GM18909 (cell line): ENCODE data around the gene FNIP1.
A peak's percentile ranks its signal among the peaks of the same experiment; 100 is the strongest.
"Not testable (repeated sequence)": the region's sequence is repeated elsewhere in the genome, so short reads cannot be mapped to it uniquely, and the experiment has no call there.

Source experiments
- ATAC-seq: cut with Tn5 transposase; IDR thresholded peaks from one replicate; pipeline ENCODE4 v1.9.1; 2021; ENCODE audit warnings: mild to moderate bottlenecking; ENCODE audit not compliant: unreplicated experiment, poor library complexity

The FNIP1 gene

GRCh38 chr5:131796793-131797693 is at the start of gene FNIP1:
Gene FNIP1 (minus strand): TSS chr5:131797017. CDS start chr5:131796921, 96 bp downstream.
- peak; percentile 94 for ATAC-seq

GRCh38 chr5:131846536-131846935 is 49.7 kb upstream of the FNIP1 start:
- no peak for ATAC-seq

- ATAC-seq, result no peak
Measured at GRCh38 chr5:131845828-131846227, 49.0 kb upstream of the FNIP1 start.

- ATAC-seq, result not testable (repeated sequence)
Measured at GRCh38 chr5:131842971-131843370, 46.2 kb upstream of the FNIP1 start.

GRCh38 chr5:131832702-131833101 is 35.9 kb upstream of the FNIP1 start:
- ATAC-seq, result not testable (repeated sequence)

GRCh38 chr5:131825404-131826013 is 28.7 kb upstream of the FNIP1 start:
- ATAC-seq, result peak; percentile 82

- ATAC-seq, result no peak
Measured at GRCh38 chr5:131824631-131825030, 27.8 kb upstream of the FNIP1 start.

- ATAC-seq, result no peak
Measured at GRCh38 chr5:131821221-131821620, 24.4 kb upstream of the FNIP1 start.

- ATAC-seq, result no peak
Measured at GRCh38 chr5:131818001-131818724, 21.3 kb upstream of the FNIP1 start.

GRCh38 chr5:131814990-131815389 is 18.2 kb upstream of the FNIP1 start:
- ATAC-seq, result no peak

GRCh38 chr5:131812371-131813160 is 15.7 kb upstream of the FNIP1 start:
- no peak for ATAC-seq

- peak; percentile 71 for ATAC-seq
Measured at GRCh38 chr5:131810510-131811249, 13.9 kb upstream of the FNIP1 start.

GRCh38 chr5:131795879-131796792 is 681 bp downstream of the FNIP1 start:
- peak; percentile 23 for ATAC-seq

GRCh38 chr5:131795228-131795627 is 1.6 kb downstream of the FNIP1 start:
- ATAC-seq, result no peak

- no peak for ATAC-seq
Measured at GRCh38 chr5:131794586-131794985, 2.2 kb downstream of the FNIP1 start.

GRCh38 chr5:131792896-131793295 is 3.9 kb downstream of the FNIP1 start:
- ATAC-seq, result no peak

GRCh38 chr5:131791866-131792265 is 5.0 kb downstream of the FNIP1 start:
- no peak for ATAC-seq

GRCh38 chr5:131790550-131790949 is 6.3 kb downstream of the FNIP1 start:
- no peak for ATAC-seq
